Activated gamma-delta T cell (primary cell): ENCODE measurements around the gene S100A12.
"Not testable (repeated sequence)": the region's sequence is repeated elsewhere in the genome, so short reads cannot be mapped to it uniquely, and the experiment has no call there.

Source experiments
- DNase-seq: peaks from one replicate; lab custom pipeline; 2025; lab: John Stamatoyannopoulos, UW

Gene S100A12

DNA sequence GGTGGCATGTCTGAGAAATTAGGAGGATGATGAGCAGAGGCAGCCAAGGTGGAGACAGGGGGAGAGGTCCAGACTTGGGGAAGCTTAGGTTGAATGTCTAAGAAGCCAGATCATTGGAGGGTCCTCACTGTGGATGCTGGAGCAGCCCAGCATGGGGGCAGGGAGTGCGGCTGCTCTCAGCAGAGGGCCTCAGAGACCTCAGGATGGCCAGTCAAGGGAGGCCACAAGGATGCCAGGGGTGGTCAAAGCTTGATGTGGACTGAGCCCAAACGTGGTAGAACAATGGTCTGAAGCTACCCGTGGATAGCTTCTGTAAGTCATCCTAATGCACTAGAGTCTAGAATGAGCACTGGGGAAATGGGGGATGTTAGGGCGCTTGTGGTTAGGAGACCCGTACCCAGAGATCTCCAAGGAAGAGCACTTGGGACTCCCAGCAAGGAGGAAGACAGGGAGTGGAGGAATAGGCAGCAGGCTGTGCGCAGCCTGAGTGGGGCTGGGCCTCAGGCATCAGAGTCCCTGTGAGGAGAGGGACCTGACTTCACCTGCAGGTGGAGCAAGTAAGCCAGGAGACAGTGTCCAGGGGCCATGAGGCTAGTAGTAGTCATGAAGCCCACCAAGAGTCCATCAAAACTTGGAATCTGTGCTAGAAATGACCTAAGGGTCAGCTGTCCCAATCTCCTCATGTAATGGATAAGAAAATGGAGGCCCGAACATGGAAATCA lies 22.0 kb downstream of the S100A12 start:
- no peak for DNase-seq

DNA sequence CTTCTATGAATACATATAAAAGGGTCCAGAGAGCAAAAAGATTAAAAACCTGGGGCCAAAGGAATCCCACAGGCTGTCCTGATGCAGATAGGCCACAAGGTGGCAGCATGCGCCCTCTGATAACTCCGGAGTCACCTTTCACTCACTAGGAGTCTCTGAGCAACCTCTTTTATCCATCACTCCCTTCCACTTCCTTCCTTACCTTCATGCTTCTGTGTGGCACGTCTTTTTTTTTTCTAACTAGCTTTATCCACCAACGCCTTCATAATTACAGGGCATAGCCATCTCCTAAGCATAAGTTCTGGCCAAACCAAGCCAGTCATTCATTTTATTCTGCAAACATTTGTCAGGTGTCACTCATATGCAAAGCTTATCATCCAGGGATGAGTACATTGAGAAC lies 22.9 kb downstream of the S100A12 start:
- no peak for DNase-seq

DNA sequence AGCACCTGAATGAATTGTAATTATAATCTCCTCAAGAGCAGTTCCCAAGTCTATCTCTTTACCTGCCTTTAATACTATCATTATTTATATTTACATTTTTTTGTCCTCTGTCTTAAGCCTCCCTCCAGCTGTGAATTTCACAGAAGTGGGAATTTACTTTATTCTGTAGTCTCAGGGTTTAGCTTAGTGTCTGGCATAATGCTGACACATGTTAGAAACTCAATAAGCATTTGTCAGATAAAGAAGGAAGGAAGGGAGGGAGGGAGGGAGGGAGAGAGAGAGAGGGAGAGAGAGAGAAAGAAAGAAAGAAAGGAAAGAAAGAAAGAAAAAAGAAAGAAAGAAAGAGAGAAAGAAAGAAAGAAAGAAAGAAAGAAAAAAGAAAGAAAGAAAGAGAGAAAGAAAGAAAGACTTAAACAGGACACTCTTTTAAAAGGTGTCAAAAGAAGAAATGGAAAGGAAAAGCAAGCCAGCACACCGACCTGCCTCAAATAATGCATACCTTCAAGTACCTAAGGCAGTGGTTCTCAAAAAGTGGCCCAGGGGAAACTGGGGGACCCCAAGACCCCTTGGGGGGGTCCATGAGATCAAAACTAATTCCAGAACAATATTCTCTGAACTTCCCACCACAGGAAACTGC lies 25.0 kb downstream of the S100A12 start:
- no peak for DNase-seq

DNA sequence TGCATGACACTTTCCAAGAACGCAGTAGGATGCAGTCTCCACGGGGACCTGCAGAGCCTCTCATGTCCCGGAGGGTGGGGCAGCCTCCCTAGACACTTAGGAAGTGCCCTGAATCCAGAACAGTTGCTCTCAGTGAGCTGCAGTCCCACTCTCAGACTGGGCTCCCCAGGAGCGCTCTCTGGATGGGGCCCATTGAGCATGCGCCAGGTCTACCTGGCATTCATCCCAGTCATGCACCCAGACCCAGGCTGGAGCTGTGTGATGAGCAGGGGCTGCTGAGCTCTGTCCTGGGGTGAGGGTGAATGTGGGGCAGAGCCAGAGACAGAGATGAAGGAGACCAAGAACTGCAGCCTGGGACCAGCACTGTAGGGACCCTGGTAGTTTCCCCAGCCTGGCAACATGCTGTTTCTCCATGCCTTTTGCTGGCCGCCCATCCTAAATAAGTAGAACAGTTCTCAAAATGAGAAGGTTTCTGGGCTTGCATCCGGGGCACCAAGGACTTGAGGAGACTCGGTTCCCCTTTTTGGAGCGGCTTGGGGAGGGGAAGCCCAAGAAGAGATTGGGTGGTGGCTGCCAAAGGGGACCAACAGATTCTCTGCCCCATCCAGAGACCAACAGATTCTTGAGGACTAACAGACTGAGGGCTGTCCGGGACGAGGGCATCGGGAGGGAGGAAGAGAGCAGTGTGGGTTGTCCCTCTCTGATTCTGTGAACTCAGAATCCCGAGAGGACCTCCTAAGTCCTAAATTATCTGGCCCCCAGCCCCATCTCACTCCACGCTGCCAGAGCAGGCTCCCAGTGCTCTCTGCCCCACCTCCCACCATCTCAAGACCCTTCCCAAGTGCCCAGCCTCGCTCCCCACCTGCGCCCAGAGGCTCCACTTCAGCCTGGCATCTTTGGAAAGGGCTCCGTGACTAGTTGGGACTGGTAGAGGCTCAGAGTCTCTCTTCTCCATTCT lies 25.8 kb downstream of the S100A12 start:
- DNase-seq = no peak

DNA sequence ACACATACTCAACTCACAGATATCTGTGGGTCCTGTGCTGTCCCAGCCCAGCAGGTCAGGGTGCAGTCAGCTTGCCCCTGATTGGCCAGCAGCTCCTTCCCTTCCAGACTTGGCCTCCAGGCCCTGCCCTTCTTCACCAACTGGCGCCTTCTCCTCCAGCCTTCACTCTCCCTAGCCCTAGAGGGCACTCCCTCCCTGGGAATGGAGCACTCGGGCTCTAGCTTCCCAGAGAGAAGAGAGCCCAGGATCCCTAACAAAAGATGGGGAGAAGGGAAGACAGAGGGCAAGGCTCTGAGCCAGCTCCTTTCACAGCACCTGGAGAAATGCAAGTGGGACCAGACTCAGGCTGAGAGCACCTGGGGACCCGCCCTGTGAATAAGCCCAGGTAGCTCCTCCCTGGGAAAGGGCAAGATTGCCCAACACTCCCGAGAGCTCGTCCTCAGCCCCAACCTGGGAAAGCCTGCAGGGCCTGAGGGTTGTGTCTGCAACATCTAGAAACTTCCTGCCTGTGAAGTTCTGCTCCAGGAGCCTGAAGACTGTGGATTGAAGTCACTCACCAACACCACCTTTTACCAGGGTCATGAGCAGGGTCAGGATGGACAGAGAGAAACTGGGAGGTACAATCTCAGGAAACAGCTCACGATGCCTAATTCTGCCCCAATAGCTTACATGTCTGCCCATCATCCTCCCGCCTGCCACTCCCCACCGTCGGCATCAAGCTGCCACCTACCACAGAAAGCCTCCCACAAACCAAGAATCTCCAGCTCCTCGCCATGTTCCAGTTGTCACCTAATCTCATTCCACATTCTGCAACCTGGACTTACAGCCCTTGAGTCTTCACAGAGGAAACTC lies 26.7 kb downstream of the S100A12 start, which contains the start of gene PGLYRP4:
PGLYRP4 (minus strand) TSS at position 331 of the 852 bp plus-strand sequence. CDS start 909 bp downstream, outside the sequence.
- no peak for DNase-seq

DNA sequence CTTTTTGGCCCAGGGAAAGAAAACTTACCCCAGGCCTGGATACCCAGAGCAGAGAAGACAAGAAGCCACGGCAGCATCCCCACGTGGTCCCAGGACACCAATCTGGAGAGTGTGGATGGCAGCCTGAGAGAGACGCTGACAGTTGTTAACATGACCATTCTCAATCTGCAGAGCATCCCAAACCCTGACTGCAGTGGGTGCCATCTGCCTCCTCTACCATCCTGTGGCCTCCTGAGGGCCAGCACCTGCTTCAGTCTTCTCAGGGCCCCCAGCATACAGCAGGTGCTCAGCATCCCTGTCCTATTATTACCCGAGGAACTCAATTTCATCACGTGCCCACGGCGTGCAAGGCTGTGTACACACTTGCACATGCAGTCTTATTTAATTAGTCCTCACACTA lies 27.6 kb downstream of the S100A12 start:
- no peak for DNase-seq

DNA sequence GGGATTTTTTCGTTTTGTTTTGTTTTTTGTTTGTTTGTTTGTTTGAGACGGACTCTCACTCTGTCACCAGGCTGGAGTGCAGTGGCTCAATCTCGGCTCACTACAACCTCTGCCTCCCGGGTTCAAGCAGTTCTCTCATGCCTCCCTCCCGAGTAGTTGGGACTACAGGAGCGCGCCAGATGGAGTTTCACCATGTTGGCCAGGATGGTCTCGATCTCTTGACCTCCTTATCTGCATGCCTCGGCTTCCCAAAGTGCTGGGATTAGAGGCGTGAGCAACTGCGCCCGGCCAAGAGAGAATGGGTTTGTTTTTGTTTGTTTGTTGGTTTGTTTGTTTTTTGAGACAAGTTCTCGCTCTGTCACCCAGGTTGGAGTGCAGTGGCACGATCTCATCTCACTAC lies 28.4 kb downstream of the S100A12 start:
- not testable (repeated sequence) for DNase-seq

DNA sequence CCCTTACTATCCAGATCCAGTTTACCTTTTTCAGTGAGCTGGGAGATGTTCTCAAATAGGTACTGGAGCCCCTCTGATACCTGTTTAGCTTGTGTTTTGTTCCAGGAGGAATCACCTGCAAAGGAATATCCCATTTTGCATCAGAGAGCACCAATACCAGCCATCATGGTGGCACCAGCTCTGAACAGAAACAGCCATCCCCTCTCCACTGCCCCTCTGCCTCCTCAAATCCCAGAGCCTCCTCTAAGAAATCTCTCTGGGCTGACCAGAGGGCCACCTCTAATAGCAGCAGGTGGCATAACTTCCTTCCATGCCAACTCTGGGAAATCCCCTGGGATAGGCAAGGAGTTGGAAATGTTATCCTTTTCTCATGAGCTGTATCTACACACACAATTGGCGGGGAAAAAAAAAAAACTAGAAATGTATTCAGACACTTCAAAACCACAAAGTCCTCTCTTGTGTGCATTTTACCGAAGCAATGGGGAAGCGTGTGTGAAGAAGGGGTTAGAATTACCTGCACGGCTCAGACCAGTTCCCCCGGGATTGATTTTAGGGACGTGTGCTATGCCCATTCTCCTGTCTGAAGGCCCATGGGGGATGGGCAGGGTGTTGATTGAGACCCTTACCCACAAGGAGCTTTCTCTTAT lies 29.2 kb downstream of the S100A12 start:
- DNase-seq = no peak

DNA sequence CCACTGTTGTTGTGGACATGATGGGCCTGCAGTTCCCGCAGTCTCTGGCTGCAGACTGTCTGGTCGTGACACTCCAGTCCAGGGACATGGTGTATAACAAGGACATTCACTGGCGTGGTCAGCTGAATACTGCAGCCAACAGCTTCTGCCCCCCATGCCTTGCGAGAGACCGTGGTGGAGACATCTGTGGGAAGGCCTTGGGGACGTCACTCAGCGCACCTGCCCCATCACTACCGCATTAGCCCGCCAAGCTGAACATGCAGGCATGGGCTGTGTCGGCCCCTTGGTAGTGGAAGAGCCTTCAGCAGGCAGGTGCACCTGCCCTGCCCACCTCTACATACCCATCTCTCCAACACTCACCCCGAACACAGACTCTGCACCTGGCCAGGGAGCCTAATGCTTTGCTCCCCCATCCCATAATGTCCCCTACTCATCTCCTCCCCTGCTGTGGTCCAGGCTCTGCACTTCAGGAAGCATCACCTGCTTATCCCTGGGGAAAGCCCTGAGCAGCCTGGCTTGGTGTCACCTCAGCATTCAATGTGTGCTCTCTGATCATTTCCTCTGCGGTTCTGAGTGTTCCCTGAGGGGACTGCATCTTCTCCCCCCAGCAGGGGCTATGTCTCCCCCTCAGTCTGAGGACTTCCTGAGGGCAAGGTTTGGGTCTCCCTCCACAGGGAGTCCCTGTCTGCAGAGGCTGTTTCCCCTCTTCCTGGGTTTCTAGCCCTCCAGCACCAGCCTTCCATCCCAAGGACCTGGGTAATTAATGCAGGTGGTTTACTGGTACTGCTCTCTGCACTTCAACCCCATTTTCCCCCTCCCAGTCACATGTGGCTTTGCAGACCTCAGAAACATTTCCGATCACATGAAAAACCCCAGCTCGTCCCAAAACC lies 30.0 kb downstream of the S100A12 start:
- no peak for DNase-seq

DNA sequence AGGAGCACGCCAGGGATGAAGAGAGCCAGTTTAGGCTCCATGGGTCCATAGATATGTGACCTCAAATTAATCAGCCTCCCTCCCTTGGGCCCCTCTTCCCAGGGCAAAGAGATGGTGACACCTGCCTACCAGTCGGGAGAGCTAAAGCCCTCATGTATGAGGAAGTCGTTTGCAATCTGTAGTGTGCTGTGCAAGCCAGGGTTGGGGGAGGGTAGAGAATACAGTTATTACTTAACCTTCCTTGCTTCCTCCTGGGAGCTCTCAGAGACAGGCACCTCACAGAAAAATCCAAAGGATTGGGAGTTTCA lies 30.7 kb downstream of the S100A12 start:
- no peak for DNase-seq

DNA sequence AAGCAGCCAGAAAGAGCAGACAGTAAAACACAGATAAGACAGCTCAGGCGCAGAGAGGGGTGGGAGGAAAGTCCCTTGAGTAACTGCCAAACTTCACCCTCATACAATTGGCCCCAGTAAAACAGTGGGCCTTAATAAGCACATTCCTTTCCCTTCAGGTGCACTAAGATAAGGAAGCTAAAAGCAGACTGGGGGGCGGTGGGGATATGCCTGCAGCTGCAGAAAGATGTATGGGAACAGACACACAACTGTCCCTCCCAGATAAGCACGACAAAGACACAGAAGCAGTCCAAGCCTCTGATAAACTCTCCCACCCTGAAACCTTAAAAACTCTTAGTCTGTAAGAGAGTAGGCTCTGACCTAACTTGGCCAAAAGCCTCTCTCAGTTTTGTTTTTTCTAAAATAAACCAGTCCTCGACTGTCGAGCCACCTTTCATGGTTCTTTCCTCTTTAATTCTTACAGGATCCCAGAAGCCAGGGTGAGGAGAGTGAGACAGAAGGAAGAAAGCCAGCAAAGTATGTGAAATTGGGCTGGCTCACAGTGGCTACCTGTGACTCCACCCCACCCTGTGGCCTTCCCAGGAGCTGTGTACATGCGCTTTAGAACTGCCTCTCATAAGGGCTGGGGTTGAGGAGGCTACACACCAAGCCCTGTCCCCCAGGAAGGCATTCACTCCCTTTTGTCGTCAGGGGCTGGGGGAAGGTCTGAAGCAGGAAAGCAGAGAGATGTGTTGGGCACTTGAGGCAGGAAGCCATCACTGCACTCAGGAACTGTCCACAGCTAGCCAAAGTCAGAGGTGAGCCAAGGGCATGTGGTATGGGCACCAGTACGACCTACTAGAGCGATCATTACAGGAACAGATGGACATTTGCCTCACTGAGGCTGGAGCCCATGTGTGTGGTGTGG lies 31.4 kb downstream of the S100A12 start:
- no peak for DNase-seq

DNA sequence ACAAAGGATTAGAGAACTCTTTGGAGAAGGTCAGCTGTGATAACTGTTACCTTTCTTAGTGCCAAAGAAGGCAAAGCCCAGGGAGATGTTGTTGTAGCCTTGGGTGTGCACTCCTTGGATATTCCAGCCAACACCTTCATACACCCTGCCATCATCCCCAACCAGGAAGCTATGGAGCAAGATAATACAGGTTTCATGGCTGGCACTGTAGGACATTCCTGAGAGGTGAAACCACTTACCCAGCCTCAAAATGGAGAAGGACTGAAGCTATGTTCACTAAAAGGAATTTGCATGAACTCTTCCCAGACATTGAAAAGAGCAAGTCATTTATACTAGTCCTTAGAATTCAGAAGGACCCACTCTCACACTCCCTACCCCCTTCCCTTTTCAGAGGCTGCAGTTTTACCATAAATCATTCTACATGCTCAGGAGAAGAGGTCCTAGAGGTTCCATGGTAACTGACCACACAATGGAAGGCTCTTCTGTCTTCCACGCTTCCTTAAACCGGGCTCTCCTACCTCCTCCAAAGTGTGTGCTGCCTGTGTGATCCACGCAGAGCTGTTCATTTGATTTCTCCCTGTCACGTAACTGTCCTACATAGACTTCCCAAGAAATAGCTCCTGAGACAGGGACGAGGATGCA lies 32.3 kb downstream of the S100A12 start:
- DNase-seq = no peak

DNA sequence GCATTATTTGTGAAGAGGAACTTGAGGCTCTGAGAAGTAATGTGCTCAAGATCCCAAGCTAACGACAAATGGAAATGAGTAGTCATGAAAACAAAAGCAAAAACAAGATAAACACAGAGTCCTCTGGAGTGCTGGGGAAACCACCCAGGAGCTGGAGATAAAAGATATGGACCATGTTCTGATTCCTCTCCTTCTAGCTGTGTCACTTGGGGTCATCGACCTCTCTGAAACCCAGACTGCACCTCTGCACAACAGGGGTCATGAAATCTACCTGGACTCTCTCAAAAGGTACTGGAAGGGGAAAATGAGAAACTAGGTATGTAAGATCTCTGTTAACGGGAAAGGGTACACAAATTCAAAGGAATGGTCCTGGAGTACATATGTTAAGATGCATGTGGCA lies 33.2 kb downstream of the S100A12 start:
- no peak for DNase-seq

DNA sequence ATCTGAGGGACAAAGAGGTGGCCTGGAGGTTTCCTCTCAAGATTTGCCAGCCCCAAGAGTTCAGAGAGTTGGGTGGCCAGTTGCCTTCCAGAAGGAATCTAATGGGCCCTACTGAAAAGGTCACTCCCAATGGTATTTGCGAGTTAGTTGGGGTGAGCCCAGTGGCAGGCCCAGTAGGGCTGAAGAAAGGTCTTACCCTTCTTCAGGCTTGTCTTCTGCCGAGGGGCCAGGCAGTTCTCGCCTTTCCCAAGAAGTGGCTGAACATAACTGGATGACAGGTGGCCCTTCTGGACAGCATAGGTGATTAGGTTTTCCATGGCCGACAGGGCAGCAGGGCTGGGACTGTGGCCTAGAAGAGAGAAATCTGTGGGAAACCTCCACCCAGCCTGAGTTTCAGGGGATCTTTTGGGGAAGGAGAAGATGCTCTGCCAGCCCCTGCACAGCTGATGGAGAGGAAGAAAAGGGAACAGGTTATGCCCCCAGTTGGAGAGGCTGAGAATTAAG lies 33.9 kb downstream of the S100A12 start:
- DNase-seq = no peak

DNA sequence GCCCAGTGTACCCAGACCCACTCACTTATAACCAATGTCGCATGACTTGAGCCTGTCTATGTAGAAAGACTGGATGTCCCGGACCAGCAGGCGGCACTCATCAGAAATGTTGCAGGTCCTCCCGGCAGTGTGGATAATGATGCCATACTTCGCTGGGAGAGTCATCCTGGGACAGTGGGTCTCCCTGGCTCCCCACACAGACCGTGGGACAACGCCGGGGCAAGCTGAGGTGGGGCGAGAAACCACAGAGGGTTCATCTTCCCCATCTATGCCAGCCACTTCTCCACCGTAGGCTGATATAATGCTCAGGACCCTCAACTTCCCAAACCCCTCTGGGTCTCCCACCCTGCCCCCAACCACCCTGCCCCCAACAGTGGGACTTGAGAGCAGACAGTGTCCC lies 35.1 kb downstream of the S100A12 start:
- no peak for DNase-seq

DNA sequence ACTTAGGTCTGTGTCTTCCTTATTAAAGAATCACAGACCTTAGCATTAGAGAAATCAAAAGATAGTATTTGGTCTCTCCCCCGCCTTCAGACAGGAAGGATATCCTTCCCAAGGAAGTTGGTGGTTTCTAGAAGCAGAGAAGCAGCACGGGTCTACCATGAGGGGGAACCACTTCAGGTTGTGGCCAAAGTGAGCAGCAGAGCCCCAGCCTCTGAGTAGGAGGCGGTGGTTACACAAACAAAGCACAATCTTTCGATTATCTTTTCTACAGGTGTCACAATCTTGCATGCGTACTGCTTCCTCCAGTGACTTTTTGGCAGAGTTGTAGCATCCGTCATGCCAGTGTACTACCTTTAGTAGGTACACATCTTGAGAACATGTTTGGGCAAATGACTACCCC lies 35.6 kb downstream of the S100A12 start:
- DNase-seq = no peak

DNA sequence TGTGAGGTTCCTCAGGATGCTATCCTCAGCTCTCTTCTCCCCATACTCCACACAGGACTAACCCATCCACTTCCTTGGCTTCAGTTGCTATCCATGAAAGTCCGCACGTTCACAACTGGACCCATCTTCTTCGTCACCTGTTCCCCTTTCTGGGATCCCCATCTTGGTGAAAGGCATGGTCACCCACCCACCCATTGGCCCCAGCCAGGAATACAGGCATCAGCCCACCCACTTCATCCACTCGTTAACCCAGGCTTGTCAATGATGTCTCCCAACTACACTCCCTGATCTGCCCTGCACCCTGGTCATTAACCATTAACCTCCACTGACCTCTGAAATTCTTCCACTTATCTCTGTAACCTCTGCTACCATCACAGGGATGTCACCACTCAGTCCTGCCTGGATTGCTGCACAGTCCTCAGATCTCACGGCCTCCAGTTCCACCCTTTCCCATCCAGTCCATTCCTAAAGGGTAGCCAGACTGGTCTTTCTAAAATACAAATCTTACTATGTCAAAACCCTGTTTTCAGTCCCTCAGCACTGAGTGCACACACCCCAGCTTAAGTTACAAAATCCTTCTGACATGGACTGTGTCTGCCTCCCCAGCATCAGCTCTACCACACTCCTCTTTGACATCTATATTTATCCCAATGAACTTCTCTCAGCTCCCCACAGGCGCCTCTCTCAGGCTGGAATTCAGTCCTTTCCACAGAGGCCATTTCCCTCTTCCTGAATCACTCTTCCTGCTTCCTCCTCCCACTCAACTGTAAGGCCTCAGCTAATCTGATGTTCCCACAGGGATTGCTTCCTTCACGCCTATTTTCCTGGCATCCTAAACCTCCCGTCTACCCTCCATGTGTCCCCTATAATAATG lies 37.2 kb downstream of the S100A12 start:
- no peak for DNase-seq
